Endothelial cell (in vitro differentiated cells): ENCODE results near the gene SLC22A23. TPM values are rescaled to one million over a fixed set of nuclear protein-coding genes. Genes with fewer than 3 reads are reported as not detected.

Source experiments
- DNase-seq: peaks from one replicate; pipeline ENCODE4 v3.0.0; 2021; ENCODE audit warnings: low spot score
- H3K27ac Mint-ChIP-seq: one replicate; pipeline ENCODE4 v1.8.0; 2021; ENCODE audit warnings: mixed read lengths, inconsistent platforms; ENCODE audit not compliant: unreplicated experiment
- H3K27me3 Mint-ChIP-seq: one replicate; pipeline ENCODE4 v1.8.0; 2021; ENCODE audit warnings: mild to moderate bottlenecking, moderate library complexity, mixed read lengths, inconsistent platforms; ENCODE audit not compliant: unreplicated experiment
- H3K36me3 Mint-ChIP-seq: one replicate; pipeline ENCODE4 v1.8.0; 2021; ENCODE audit warnings: mild to moderate bottlenecking, low read depth, mixed read lengths, inconsistent platforms; ENCODE audit not compliant: unreplicated experiment
- H3K4me1 Mint-ChIP-seq: one replicate; pipeline ENCODE4 v1.8.0; 2021; ENCODE audit warnings: mild to moderate bottlenecking, mixed read lengths, inconsistent platforms; ENCODE audit not compliant: unreplicated experiment
- H3K4me3 Mint-ChIP-seq: one replicate; pipeline ENCODE4 v1.8.0; 2021; ENCODE audit warnings: mild to moderate bottlenecking, mixed read lengths, inconsistent platforms; ENCODE audit not compliant: unreplicated experiment
- H3K9me3 Mint-ChIP-seq: one replicate; pipeline ENCODE4 v1.8.0; 2021; ENCODE audit warnings: mixed read lengths, inconsistent platforms; ENCODE audit not compliant: unreplicated experiment
- total RNA-seq: library from RNA; stranded (reverse); fragmentation: NEBNext Ultra II Directional; extraction: Animal tissue kit (Norgen Biotek cat#: 25700); gene quantifications from one replicate; pipeline ENCODE4 v1.2.1, GENCODE V29; 2021; ENCODE audit not compliant: unreplicated experiment
- TF ChIP-seq, protein P1 (sequence below): fragments of 200-600 bp; sonication (generic); IDR thresholded peaks from one replicate; pipeline ENCODE4 v1.5.0; 2021; ENCODE audit warnings: antibody characterized with exemption; ENCODE audit not compliant: unreplicated experiment

SLC22A23 gene
- total RNA-seq, 1 donor from 2014 or later: 72.7 TPM

DNA sequence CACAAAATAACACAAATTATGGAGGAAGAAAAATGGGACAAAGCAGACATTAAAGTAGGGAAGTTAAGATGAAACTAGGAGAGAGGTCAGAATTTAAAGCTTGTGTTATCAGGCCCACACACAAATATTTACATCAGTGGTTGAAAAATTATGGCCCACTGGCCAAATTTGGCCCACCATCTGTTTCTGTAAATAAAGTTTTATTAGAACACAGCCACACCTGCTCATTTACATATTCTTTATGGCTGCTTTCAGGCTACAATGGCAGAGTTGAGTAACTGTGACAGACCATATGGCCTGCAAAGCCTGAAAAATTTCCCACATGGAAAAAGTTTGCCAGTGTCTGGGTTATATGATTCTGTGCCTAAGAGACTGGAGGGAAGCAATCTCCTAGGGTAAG lies 49.0 kb downstream of the SLC22A23 start:
- TF ChIP-seq, protein P1, sequence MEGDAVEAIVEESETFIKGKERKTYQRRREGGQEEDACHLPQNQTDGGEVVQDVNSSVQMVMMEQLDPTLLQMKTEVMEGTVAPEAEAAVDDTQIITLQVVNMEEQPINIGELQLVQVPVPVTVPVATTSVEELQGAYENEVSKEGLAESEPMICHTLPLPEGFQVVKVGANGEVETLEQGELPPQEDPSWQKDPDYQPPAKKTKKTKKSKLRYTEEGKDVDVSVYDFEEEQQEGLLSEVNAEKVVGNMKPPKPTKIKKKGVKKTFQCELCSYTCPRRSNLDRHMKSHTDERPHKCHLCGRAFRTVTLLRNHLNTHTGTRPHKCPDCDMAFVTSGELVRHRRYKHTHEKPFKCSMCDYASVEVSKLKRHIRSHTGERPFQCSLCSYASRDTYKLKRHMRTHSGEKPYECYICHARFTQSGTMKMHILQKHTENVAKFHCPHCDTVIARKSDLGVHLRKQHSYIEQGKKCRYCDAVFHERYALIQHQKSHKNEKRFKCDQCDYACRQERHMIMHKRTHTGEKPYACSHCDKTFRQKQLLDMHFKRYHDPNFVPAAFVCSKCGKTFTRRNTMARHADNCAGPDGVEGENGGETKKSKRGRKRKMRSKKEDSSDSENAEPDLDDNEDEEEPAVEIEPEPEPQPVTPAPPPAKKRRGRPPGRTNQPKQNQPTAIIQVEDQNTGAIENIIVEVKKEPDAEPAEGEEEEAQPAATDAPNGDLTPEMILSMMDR: no peak
- peaks cover 32% of the 10 kb centered on the region for H3K4me1 Mint-ChIP-seq
- H3K36me3 Mint-ChIP-seq: peaks cover 29% of the 10 kb centered on the region
- no peaks in the 10 kb centered on the region for H3K9me3 Mint-ChIP-seq
- H3K27me3 Mint-ChIP-seq: peaks cover 2% of the 10 kb centered on the region
- H3K27ac Mint-ChIP-seq: no peak overlapping the region
- no peak overlapping the region for H3K4me3 Mint-ChIP-seq
- DNase-seq: no peak

DNA sequence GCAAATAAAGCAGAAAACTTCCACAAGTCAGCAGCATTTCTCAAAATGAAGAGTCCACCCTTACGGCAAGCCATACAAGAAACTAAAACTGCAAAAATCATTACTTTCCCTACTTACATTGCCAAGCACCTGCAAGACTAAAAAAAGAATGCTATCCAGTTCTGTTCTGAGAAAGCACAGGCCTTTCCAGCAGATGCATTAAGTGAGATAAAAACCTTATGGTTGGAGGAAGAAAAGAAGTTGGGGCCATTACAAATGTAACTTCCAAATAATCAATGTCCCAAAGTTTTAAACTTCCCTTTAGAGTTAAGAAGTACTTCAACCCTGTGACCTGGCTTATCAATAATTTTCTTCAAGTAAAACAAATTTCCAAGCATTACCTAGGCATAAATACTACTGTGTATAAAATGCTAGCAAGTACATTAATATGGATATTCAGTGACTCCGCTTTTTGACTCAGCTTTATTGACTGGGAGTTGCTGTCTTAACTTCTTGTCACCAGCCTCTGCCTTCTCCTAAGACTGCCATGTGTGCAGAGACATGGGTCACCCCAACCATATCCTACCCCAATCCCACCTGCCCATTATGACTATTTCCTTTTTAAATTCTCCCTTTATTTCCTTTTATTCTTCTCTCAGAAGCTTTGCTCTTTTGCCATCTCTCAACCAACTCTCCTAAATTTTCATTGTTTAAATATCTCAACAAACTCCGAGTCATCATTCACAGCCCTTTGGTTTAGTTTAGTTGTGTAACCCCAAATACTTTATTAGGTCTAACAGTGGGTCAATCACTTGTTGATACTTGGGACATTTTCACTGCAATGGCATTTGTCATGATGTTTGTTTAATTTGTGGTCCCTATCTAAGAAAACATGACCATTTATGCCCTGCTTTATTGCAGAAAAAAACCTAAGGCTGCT lies 49.7 kb downstream of the SLC22A23 start:
- peaks cover 24% of the 10 kb centered on the region for H3K36me3 Mint-ChIP-seq
- H3K4me1 Mint-ChIP-seq: peaks cover 34% of the 10 kb centered on the region
- TF ChIP-seq, protein P1: no peak
- no peak overlapping the region for H3K27ac Mint-ChIP-seq
- no peak for DNase-seq
- peaks cover 2% of the 10 kb centered on the region for H3K27me3 Mint-ChIP-seq
- no peak overlapping the region for H3K4me3 Mint-ChIP-seq
- H3K9me3 Mint-ChIP-seq: no peaks in the 10 kb centered on the region

DNA sequence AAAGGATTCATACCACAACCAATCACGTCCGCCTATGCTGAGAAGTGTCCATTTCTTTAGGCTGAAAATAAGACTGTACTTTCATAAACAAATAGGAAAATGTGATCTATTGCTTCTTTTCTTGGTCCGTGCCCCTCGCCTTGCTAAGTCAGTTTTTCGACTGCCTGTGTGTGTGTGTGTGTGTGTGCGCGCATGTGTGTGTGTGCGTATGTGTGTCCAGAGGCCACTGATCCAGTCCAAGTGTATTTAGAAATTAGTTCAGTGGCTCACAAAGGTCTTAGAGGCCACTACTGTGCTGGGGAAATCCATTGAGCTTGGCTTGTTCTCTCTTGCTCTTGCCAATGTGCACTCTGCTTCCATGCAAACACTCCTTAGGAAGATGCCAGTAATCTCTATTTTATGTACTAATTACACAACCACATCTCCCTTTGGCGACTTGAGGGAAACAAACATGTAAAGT lies 50.5 kb downstream of the SLC22A23 start:
- Mint-ChIP-seq H3K27ac (no peak overlapping the region), H3K4me3 (no peak overlapping the region), H3K9me3 (no peaks in the 10 kb centered on the region), H3K27me3 (peaks cover 2% of the 10 kb centered on the region), H3K36me3 (peaks cover 24% of the 10 kb centered on the region), H3K4me1 (peaks cover 34% of the 10 kb centered on the region)
- TF ChIP-seq, protein P1: no peak
- no peak for DNase-seq

DNA sequence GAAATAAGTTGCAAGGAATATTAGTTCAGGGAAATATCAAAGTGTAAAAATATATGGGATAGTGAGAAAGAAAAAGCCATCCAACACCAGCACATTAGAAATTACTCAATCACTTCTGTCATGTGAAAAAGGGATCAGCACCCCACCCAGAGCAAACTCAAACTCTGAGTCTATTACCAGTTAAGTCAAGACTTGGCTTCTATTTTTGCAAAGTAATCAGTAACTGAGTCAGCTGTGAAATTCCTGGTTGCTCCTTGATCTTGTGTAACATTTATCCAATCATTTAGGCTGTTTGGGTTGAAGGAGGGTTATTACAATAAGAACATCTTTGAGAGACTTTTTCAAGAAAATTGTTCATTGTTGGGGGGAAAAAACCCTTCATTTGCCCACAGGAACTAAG lies 51.2 kb downstream of the SLC22A23 start:
- Mint-ChIP-seq H3K4me3 (no peak overlapping the region), H3K4me1 (peaks cover 29% of the 10 kb centered on the region), H3K36me3 (peaks cover 16% of the 10 kb centered on the region), H3K27ac (no peak overlapping the region), H3K27me3 (peaks cover 2% of the 10 kb centered on the region), H3K9me3 (no peaks in the 10 kb centered on the region)
- DNase-seq: no peak
- TF ChIP-seq, protein P1: no peak

DNA sequence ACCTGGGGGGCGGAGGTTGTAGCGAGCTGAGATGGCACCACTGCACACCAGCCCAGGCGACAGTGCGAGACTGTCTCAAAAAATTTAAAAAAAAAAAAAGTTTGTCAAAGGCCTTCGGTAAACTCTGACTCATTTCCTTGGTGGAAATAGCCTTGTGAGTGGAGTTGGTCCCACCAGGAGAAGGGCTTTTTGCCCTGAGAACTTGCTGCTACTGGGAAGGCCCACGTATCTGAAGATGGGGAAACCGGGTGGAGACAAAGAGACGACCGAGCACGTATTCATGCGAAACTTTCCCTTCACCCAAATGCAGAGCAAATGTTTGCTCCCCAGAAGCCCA lies 51.7 kb downstream of the SLC22A23 start:
- H3K4me3 Mint-ChIP-seq: no peak overlapping the region
- H3K27me3 Mint-ChIP-seq: peaks cover 2% of the 10 kb centered on the region
- no peak overlapping the region for H3K27ac Mint-ChIP-seq
- no peaks in the 10 kb centered on the region for H3K9me3 Mint-ChIP-seq
- TF ChIP-seq, protein P1: no peak
- H3K4me1 Mint-ChIP-seq: peaks cover 29% of the 10 kb centered on the region
- peaks cover 15% of the 10 kb centered on the region for H3K36me3 Mint-ChIP-seq
- DNase-seq: no peak
